SH-SY5Y (cell line): Measurements from ENCODE around the gene ANKRD24.

Experiments used
- GATA2 ChIP-seq: IDR thresholded peaks from 2 replicates; pipeline ENCODE4 v1.6.1; 2011; ENCODE audit warnings: mild to moderate bottlenecking, low read depth, low read length
- GATA3 ChIP-seq: IDR thresholded peaks from 2 replicates; pipeline ENCODE4 v1.6.1; 2011; ENCODE audit warnings: low read depth, mild to moderate bottlenecking, low read length, moderate library complexity

DNA sequence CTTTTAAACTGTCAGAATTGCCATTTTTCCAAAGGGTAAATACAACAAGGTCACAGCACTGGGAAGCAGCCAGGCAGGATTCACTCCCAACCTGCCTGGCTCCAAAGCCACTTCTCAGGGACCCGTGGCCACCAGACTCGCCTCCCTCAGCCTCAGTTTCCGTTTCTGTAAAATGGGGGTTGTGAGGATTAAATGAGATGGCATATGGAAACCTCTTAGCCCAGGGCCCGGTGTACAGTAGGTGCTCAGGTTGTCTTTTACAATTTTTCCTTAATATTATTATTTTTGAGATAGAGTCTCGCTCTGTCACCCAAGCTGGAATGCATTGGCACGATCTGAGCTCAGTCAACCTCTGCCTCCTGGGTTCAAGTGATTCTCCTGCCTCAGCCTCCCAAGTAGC, 74.5 kb downstream of the ANKRD24 start:
- TF ChIP-seq GATA2 = no peak
- TF ChIP-seq GATA3 = no peak
